DND-41 (cell line): ENCODE results near the gene ZFHX3.

Experiments
- ATAC-seq: fragments of 200-7000 bp; cut with Tn5 transposase; 3 replicates; pipeline ENCODE4 v1.9.1; 2021; ENCODE audit warnings: low read depth; ENCODE audit not compliant: insufficient read depth
- DNase-seq: peaks from one replicate; pipeline ENCODE4 v3.0.0-alpha.2; 2020
- H2AFZ ChIP-seq: 2 replicates; pipeline ENCODE4 v1.6.0; 2012; ENCODE audit warnings: low read depth, low read length
- H3K27ac ChIP-seq: 2 replicates; pipeline ENCODE4 v1.5.1; 2012; ENCODE audit warnings: low read length, inconsistent platforms
- H3K27me3 ChIP-seq: fragments of 200-600 bp; sonication (generic); 2 replicates; pipeline ENCODE4 v1.6.0; 2012; ENCODE audit warnings: low read length, mild to moderate bottlenecking, inconsistent platforms; ENCODE audit not compliant: insufficient read depth, poor library complexity
- H3K36me3 ChIP-seq: 2 replicates; pipeline ENCODE4 v1.5.1; 2012; ENCODE audit warnings: low read length, inconsistent platforms; ENCODE audit not compliant: insufficient read depth
- H3K4me1 ChIP-seq: 2 replicates; pipeline ENCODE4 v1.5.1; 2012; ENCODE audit warnings: mild to moderate bottlenecking, low read length; ENCODE audit not compliant: insufficient read depth
- H3K4me2 ChIP-seq: 2 replicates; pipeline ENCODE4 v1.6.0; 2012; ENCODE audit warnings: mild to moderate bottlenecking, moderate library complexity, low read length, inconsistent platforms; ENCODE audit not compliant: insufficient read depth
- H3K4me3 ChIP-seq, 2 experiments: fragments of 200-600 bp in 1 of 2; shearing (Covaris generic) in 1 of 2; 2 replicates each; pipeline ENCODE4 v1.5.1; 2012 to 2016; ENCODE audit warnings: inconsistent platforms in 2 of 2, low read length in 2 of 2, mild to moderate bottlenecking in 2 of 2, low read depth in 1 of 2, moderate library complexity in 1 of 2
- H3K79me2 ChIP-seq: 2 replicates; pipeline ENCODE4 v1.6.0; 2012; ENCODE audit warnings: low read length, inconsistent platforms; ENCODE audit not compliant: insufficient read depth
- H3K9ac ChIP-seq: 2 replicates; pipeline ENCODE4 v1.6.0; 2012; ENCODE audit warnings: low read depth, mild to moderate bottlenecking, inconsistent platforms, low read length, moderate library complexity
- H3K9me3 ChIP-seq: 2 replicates; pipeline ENCODE4 v1.5.1; 2012; ENCODE audit warnings: low read length, moderate library complexity, mild to moderate bottlenecking, inconsistent platforms; ENCODE audit not compliant: insufficient read depth, severe bottlenecking
- H4K20me1 ChIP-seq: 2 replicates; pipeline ENCODE4 v1.6.0; 2012; ENCODE audit warnings: low read length; ENCODE audit not compliant: insufficient read depth
- EZH2 ChIP-seq: IDR thresholded peaks from 3 replicates; pipeline ENCODE4 v1.6.1; 2012; ENCODE audit warnings: borderline replicate concordance, low read depth, mild to moderate bottlenecking, moderate library complexity, low read length, inconsistent platforms; ENCODE audit not compliant: severe bottlenecking
- TF ChIP-seq, protein P1 (sequence below): IDR thresholded peaks from 2 replicates; pipeline ENCODE4 v1.5.1; 2012; ENCODE audit warnings: borderline replicate concordance, low read length, moderate library complexity, mild to moderate bottlenecking; ENCODE audit not compliant: poor library complexity, severe bottlenecking; ENCODE audit errors: extremely low read depth

Gene ZFHX3

DNA sequence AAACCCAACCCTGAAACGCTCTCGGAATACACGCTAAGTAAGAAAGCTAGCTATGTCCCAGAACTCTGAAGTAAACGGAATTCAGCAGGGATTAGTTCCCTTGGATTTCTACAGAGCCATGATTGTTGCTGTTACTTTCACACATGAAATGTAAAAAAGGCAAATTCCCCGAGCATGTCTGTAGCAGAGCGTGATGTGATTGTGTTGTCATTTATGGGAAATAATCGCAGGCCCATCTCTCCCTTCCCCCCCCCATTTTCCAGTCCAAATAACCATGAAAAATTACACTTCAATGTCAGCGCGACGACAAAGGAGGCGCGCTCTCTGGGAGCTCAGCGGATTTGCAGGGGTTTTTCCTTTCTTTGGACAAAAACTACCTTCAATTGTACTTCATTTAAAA is 209.0 kb downstream of the ZFHX3 start:
- ATAC-seq (no peak), DNase-seq (no peak)
- H3K27ac ChIP-seq = no peak overlapping the region
- TF ChIP-seq, protein P1, sequence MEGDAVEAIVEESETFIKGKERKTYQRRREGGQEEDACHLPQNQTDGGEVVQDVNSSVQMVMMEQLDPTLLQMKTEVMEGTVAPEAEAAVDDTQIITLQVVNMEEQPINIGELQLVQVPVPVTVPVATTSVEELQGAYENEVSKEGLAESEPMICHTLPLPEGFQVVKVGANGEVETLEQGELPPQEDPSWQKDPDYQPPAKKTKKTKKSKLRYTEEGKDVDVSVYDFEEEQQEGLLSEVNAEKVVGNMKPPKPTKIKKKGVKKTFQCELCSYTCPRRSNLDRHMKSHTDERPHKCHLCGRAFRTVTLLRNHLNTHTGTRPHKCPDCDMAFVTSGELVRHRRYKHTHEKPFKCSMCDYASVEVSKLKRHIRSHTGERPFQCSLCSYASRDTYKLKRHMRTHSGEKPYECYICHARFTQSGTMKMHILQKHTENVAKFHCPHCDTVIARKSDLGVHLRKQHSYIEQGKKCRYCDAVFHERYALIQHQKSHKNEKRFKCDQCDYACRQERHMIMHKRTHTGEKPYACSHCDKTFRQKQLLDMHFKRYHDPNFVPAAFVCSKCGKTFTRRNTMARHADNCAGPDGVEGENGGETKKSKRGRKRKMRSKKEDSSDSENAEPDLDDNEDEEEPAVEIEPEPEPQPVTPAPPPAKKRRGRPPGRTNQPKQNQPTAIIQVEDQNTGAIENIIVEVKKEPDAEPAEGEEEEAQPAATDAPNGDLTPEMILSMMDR = no peak
- TF ChIP-seq EZH2 = no peak
- H3K4me1 ChIP-seq = peaks cover 6% of the 10 kb centered on the region
- H3K9ac ChIP-seq = no peak overlapping the region
- H3K4me2 ChIP-seq = no peak overlapping the region
- H3K27me3 ChIP-seq = no peaks in the 10 kb centered on the region
- no peaks in the 10 kb centered on the region for H4K20me1 ChIP-seq
- H3K9me3 ChIP-seq = no peaks in the 10 kb centered on the region
- no peaks in the 10 kb centered on the region for H3K79me2 ChIP-seq
- H2AFZ ChIP-seq = no peak overlapping the region
- no peak overlapping the region for H3K4me3 ChIP-seq
- H3K36me3 ChIP-seq = no peaks in the 10 kb centered on the region

- no peak overlapping the region for H3K9ac ChIP-seq
- peaks cover 2% of the 10 kb centered on the region; the same call in 1 of the 2 replicates for H3K4me1 ChIP-seq
- no peaks in the 10 kb centered on the region for H3K9me3 ChIP-seq
- no peak overlapping the region for H3K27ac ChIP-seq
- no peak overlapping the region for H3K4me3 ChIP-seq
- no peaks in the 10 kb centered on the region for H3K79me2 ChIP-seq
- no peak for TF ChIP-seq EZH2
- TF ChIP-seq, protein P1 = no peak
- no peak overlapping the region for H2AFZ ChIP-seq
- ATAC-seq = no peak
- no peaks in the 10 kb centered on the region for H4K20me1 ChIP-seq
- no peaks in the 10 kb centered on the region for H3K27me3 ChIP-seq
- no peak overlapping the region for H3K4me2 ChIP-seq
- no peaks in the 10 kb centered on the region for H3K36me3 ChIP-seq
- no peak for DNase-seq
Measured at GRCh38 chr16:72838586-72838910, 209.4 kb downstream of the ZFHX3 start.

DNA sequence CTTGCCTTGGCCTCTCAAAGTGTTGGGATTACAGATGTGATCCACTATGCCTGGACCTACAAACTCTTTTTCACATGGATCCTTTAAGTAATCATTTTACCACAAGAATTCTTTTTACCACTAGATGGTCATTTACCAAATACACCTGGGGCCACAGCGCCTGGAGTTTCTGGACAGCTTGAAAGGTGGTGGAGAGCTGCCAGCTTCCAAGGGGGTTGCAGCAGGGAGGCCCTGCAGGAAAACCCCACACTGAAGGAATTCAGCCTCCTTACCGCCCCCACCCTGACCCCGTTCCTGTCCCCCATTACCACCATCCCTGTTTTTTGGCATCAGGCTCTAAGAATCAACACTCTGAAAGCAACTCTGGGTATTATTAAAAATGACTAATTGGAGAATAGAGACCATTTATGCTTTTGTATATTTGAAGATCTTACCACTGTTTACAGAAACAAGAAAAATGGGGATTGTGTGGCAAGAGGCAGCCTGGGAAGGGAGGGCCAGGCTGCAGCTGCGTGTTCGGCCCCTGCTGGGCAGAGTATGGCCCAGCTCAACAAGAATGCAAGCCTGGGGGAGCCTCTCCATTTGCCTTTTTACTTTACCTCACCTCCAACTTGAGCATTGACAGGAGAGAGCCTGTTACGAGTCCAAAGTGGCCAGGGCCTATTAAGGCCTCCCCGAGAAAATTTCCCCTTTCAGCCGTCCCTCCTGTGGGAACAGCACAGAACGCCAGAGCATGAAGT is 209.9 kb downstream of the ZFHX3 start:
- H3K4me3 ChIP-seq = no peak overlapping the region
- no peak for TF ChIP-seq EZH2
- TF ChIP-seq, protein P1 = no peak
- no peak overlapping the region for H3K4me2 ChIP-seq
- H3K79me2 ChIP-seq = no peaks in the 10 kb centered on the region
- H4K20me1 ChIP-seq = no peaks in the 10 kb centered on the region
- H3K9ac ChIP-seq = no peak overlapping the region
- no peaks in the 10 kb centered on the region for H3K4me1 ChIP-seq
- H3K9me3 ChIP-seq = no peaks in the 10 kb centered on the region
- no peak overlapping the region for H2AFZ ChIP-seq
- ATAC-seq (no peak), DNase-seq (no peak)
- no peak overlapping the region for H3K27ac ChIP-seq
- no peaks in the 10 kb centered on the region for H3K36me3 ChIP-seq
- H3K27me3 ChIP-seq = no peaks in the 10 kb centered on the region

DNA sequence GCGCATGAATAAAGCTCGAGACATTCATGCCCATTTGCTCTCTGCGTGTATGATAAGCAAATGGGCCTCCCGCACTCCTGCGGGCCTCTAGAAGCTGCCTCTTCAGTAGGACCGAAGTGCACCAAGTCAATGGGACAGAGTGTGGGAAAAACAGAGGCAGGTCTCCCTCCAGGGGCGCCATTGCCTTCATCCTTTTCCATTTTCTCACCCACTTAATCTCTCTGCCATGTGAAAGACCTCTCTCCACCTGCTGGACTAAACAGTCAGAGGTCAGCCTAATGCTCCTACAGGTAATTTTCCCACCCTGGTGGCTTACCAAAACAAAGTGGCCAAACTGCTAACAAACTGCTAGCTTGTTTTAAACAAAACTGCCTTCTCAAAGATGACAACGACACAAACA is 210.9 kb downstream of the ZFHX3 start:
- ATAC-seq (no peak; the same call in 2 of the 3 replicates), DNase-seq (no peak)
- TF ChIP-seq, protein P1 = peak; percentile 24
- TF ChIP-seq EZH2 = no peak
- no peak overlapping the region for H3K9ac ChIP-seq
- H2AFZ ChIP-seq = no peak overlapping the region
- no peaks in the 10 kb centered on the region for H3K36me3 ChIP-seq
- no peaks in the 10 kb centered on the region for H3K9me3 ChIP-seq
- no peaks in the 10 kb centered on the region for H3K27me3 ChIP-seq
- H3K79me2 ChIP-seq = no peaks in the 10 kb centered on the region
- H3K4me1 ChIP-seq = no peaks in the 10 kb centered on the region
- no peaks in the 10 kb centered on the region for H4K20me1 ChIP-seq
- H3K4me2 ChIP-seq = no peak overlapping the region
- no peak overlapping the region for H3K4me3 ChIP-seq
- H3K27ac ChIP-seq = no peak overlapping the region
